ENCODE data around the gene CCDC187.

The CCDC187 gene

GRCh38 chr9:136318776-136319241 is 14.9 kb upstream of the CCDC187 start:
- no peaks in the 10 kb centered on the region for H3K36me3 ChIP-seq
- no peak for TF ChIP-seq CTCF (IDR thresholded peaks at IDR 0.05)
- DNase-seq: no peak
- H3K9me3 ChIP-seq: peaks cover 0 to 11% (median 6%) of the 10 kb centered on the region in 3 donors
- intact Hi-C loops (cut with DNase I; ENCODE audit: low total_unique reads): no loop called here
- H3K27me3 ChIP-seq: peaks cover 0 to under 1% of the 10 kb centered on the region in 2 donors
- H3K4me1 ChIP-seq: no peaks in the 10 kb centered on the region
- H3K27ac ChIP-seq: no peak overlapping the region
- no peak overlapping the region for H3K4me3 ChIP-seq

- H3K36me3 ChIP-seq: no peaks in the 10 kb centered on the region
- peaks cover 0 to 11% (median 6%) of the 10 kb centered on the region in 3 donors for H3K9me3 ChIP-seq
- no peak overlapping the region for H3K4me3 ChIP-seq
- DNase-seq: no peak
- H3K27ac ChIP-seq: no peak overlapping the region
- TF ChIP-seq CTCF (IDR thresholded peaks at IDR 0.05): no peak
- peaks cover 0 to 4% of the 10 kb centered on the region in 2 donors for H3K27me3 ChIP-seq
- no peaks in the 10 kb centered on the region for H3K4me1 ChIP-seq
- intact Hi-C loops (cut with DNase I; ENCODE audit: low total_unique reads): no loop called here
These were observed 14.3 kb upstream of the CCDC187 start for GRCh38 chr9:136318111-136318775.

GRCh38 chr9:136317695-136318094 is 13.8 kb upstream of the CCDC187 start:
- H3K27me3 ChIP-seq: peaks cover 0 to 4% of the 10 kb centered on the region in 2 donors
- H3K36me3 ChIP-seq: no peaks in the 10 kb centered on the region
- peaks cover 0 to 11% (median 6%) of the 10 kb centered on the region in 3 donors for H3K9me3 ChIP-seq
- H3K4me3 ChIP-seq: no peak overlapping the region
- no peak for TF ChIP-seq CTCF (IDR thresholded peaks at IDR 0.05)
- no peaks in the 10 kb centered on the region for H3K4me1 ChIP-seq
- no peak overlapping the region for H3K27ac ChIP-seq
- intact Hi-C loops (cut with DNase I; ENCODE audit: low total_unique reads): no loop called here
- DNase-seq: no peak

GRCh38 chr9:136316896-136317676 is 13.2 kb upstream of the CCDC187 start:
- Histone ChIP-seq H3K9me3 (peaks cover 0 to 11% (median 6%) of the 10 kb centered on the region in 3 donors), H3K27ac (no peak overlapping the region)

GRCh38 chr9:136316271-136316751 is 12.4 kb upstream of the CCDC187 start:
- no peak for TF ChIP-seq CTCF (IDR thresholded peaks at IDR 0.05)
- Histone ChIP-seq H3K4me1 (no peaks in the 10 kb centered on the region), H3K27ac (no peak overlapping the region), H3K36me3 (no peaks in the 10 kb centered on the region), H3K4me3 (no peak overlapping the region), H3K9me3 (peaks cover 0 to 11% (median 6%) of the 10 kb centered on the region in 3 donors), H3K27me3 (peaks cover 0 to 16% of the 10 kb centered on the region in 2 donors)
- intact Hi-C loops (cut with DNase I; ENCODE audit: low total_unique reads): no loop called here
- no peak for DNase-seq

More at GRCh38 chr9:136316896-136317676, 13.2 kb upstream of the CCDC187 start:
- H3K4me3 ChIP-seq: no peak overlapping the region
- no peaks in the 10 kb centered on the region for H3K36me3 ChIP-seq
- peaks cover 0 to 8% of the 10 kb centered on the region in 2 donors for H3K27me3 ChIP-seq
- DNase-seq: no peak
- TF ChIP-seq CTCF (IDR thresholded peaks at IDR 0.05): no peak
- no peaks in the 10 kb centered on the region for H3K4me1 ChIP-seq
- intact Hi-C loops (cut with DNase I; ENCODE audit: low total_unique reads): no loop called here
